HCT116 (cell line): ENCODE data around the gene CHD1. TPM values are rescaled to one million over a fixed set of nuclear protein-coding genes. Genes with fewer than 3 reads are reported as not detected.

ENCODE experiments used
- ATAC-seq: fragments of 200-7000 bp; cut with Tn5 transposase; 2 replicates; pipeline ENCODE4 v1.9.1; 2020; ENCODE audit warnings: mild to moderate bottlenecking, moderate library complexity
- BruUV-seq: library from RNA; stranded (reverse); fragments of 400-500 nt; replicated peaks from 2 replicates; lab custom pipeline; 2021; lab: Mats Ljungman, UMichigan
- CTCF ChIA-PET: fragments of 300-600 bp; sonication (Branson Sonifier 250); formaldehyde crosslinking; loops from one replicate; lab custom pipeline; 2021; ENCODE audit warnings: antibody characterized with exemption; lab: Charles Lee
- POLR2A ChIA-PET: fragments of 300-600, 350-600 bp; sonication (Branson Sonifier 250); formaldehyde crosslinking; loops from one replicate; lab custom pipeline; 2021; ENCODE audit warnings: antibody characterized with exemption; lab: Charles Lee
- RAD21 ChIA-PET, 2 experiments: fragments of 300-600 bp; sonication (Branson Sonifier 250); formaldehyde crosslinking; loops; one replicate each; lab custom pipeline; 2023; ENCODE audit warnings: low total read pairs in 2 of 2; ENCODE audit not compliant: uncharacterized antibody in 2 of 2, unreplicated experiment in 2 of 2, low non-redundant PET in 1 of 2; lab: Charles Lee
- DNase-seq: peaks from one replicate; pipeline ENCODE4 v3.0.0-alpha.2; 2010; ENCODE audit warnings: low read depth, low spot score
- H2AFZ ChIP-seq: fragments of 200-600 bp; shearing (Covaris generic), sonication (generic); 2 replicates; pipeline ENCODE4 v1.6.1; 2017; ENCODE audit warnings: low read depth, mixed run types, mixed read lengths, antibody characterized with exemption, low read length; ENCODE audit not compliant: poor library complexity, severe bottlenecking
- H3K27ac ChIP-seq: 2 replicates; pipeline ENCODE4 v1.5.1; 2012; ENCODE audit warnings: low read depth, low read length
- H3K27me3 ChIP-seq: fragments of 200-600 bp; sonication (generic); 2 replicates; pipeline ENCODE4 v1.6.1; 2016; ENCODE audit warnings: mixed run types, low read length, mixed read lengths; ENCODE audit not compliant: insufficient read depth
- H3K36me3 ChIP-seq, 2 experiments: fragments of 200-500 bp in 1 of 2; fragments of 200-600 bp in 1 of 2; sonication (Bioruptor generic) in 1 of 2; sonication (generic) in 1 of 2; 2 replicates each; pipeline versions ENCODE4 v1.5.1 to v1.6.1; 2014 to 2016; ENCODE audit warnings: low read length in 2 of 2, inconsistent platforms in 1 of 2, mixed read lengths in 1 of 2, mixed run types in 1 of 2; ENCODE audit not compliant: insufficient read depth in 2 of 2, control insufficient read depth in 1 of 2
- H3K4me1 ChIP-seq, 2 experiments: fragments of 200-600 bp in 1 of 2; sonication (generic) in 1 of 2; 2 replicates each; pipeline versions ENCODE4 v1.5.1 to v1.6.1; 2012 to 2017; ENCODE audit warnings: low read length in 2 of 2, inconsistent platforms in 1 of 2, mild to moderate bottlenecking in 1 of 2, mixed read lengths in 1 of 2, mixed run types in 1 of 2, moderate library complexity in 1 of 2; ENCODE audit not compliant: insufficient read depth in 2 of 2, control insufficient read depth in 1 of 2
- H3K4me2 ChIP-seq: fragments of 200-600 bp; sonication (generic); 2 replicates; pipeline ENCODE4 v1.6.1; 2017; ENCODE audit warnings: mixed run types, low read length, mixed read lengths
- H3K4me3 ChIP-seq, 2 experiments: fragments of 200-600 bp in 1 of 2; sonication (generic) in 1 of 2; replicated peaks in 1 of 2; 2 replicates each; pipeline ENCODE4 v1.5.1; 2011 to 2016; ENCODE audit warnings: low read length in 2 of 2, control low read depth in 1 of 2, low read depth in 1 of 2, mild to moderate bottlenecking in 1 of 2, mixed read lengths in 1 of 2, mixed run types in 1 of 2
- H3K79me2 ChIP-seq: fragments of 200-600 bp; sonication (generic); 2 replicates; pipeline ENCODE4 v1.6.1; 2017; ENCODE audit warnings: mild to moderate bottlenecking, mixed run types, low read length, moderate library complexity, mixed read lengths; ENCODE audit not compliant: insufficient read depth
- H3K9ac ChIP-seq: fragments of 200-600 bp; sonication (generic); 2 replicates; pipeline ENCODE4 v1.6.1; 2016; ENCODE audit warnings: low read length, mixed read lengths
- H3K9me2 ChIP-seq: fragments of 200-600 bp; sonication (generic), shearing (Covaris generic); 2 replicates; pipeline ENCODE4 v1.6.1; 2017; ENCODE audit warnings: mixed run types, mild to moderate bottlenecking, moderate library complexity; ENCODE audit not compliant: insufficient read depth
- H3K9me3 ChIP-seq, 2 experiments: fragments of 200-500 bp in 1 of 2; fragments of 200-600 bp in 1 of 2; sonication (Bioruptor generic) in 1 of 2; sonication (generic) in 1 of 2; 2 replicates each; pipeline ENCODE4 v1.6.1; 2014 to 2017; ENCODE audit warnings: low read length in 2 of 2, mixed read lengths in 2 of 2, inconsistent platforms in 1 of 2, low read depth in 1 of 2, mild to moderate bottlenecking in 1 of 2, mixed run types in 1 of 2, moderate library complexity in 1 of 2; ENCODE audit not compliant: control insufficient read depth in 1 of 2, insufficient read depth in 1 of 2
- H4K20me1 ChIP-seq: fragments of 200-600 bp; sonication (generic), shearing (Covaris generic); 2 replicates; pipeline ENCODE4 v1.6.1; 2017; ENCODE audit warnings: mixed run types, mild to moderate bottlenecking, moderate library complexity; ENCODE audit not compliant: insufficient read depth
- CEBPB ChIP-seq: IDR thresholded peaks from 2 replicates; pipeline ENCODE4 v1.6.1; 2012; ENCODE audit warnings: low read depth
- EGR1 ChIP-seq: IDR thresholded peaks from 2 replicates; pipeline ENCODE4 v1.6.1; 2012; ENCODE audit warnings: low read depth
- EZH2 ChIP-seq: fragments of 200-600 bp; sonication (generic); IDR thresholded peaks from 2 replicates; pipeline ENCODE4 v1.6.1; 2017; ENCODE audit warnings: antibody characterized with exemption, mixed run types
- EZH2phosphoT487 ChIP-seq: fragments of 200-600 bp; IDR thresholded peaks from 2 replicates; pipeline ENCODE4 v1.6.1; 2018; ENCODE audit warnings: antibody characterized with exemption, borderline replicate concordance
- FOSL1 ChIP-seq: IDR thresholded peaks from 2 replicates; pipeline ENCODE4 v1.6.1; 2012; ENCODE audit warnings: low read depth
- SRF ChIP-seq: IDR thresholded peaks from 2 replicates; pipeline ENCODE4 v1.6.1; 2012; ENCODE audit warnings: low read depth
- intact Hi-C: fragments of 100-400 bp; cut with micrococcal nuclease; formaldehyde crosslinking; loops from 2 replicates; pipeline ENCODE4 v1.10.0; 2022
- total RNA-seq: library from RNA; stranded (reverse); gene quantifications from one replicate; pipeline ENCODE4 v1.2.1, GENCODE V29; 2021; ENCODE audit not compliant: unreplicated experiment
- TF ChIP-seq, protein P1 (sequence below): IDR thresholded peaks from 2 replicates; pipeline ENCODE4 v1.6.1; 2011; ENCODE audit warnings: mild to moderate bottlenecking, low read length, moderate library complexity; ENCODE audit not compliant: insufficient replicate concordance; ENCODE audit errors: extremely low read depth
- TF ChIP-seq, protein P2 (sequence below), 3 experiments: fragments of 200-600 bp in 1 of 3; sonication (generic) in 1 of 3; IDR thresholded peaks in 2 of 3; conservative IDR thresholded peaks in 1 of 3; 2 replicates each; pipeline ENCODE4 v1.5.1; 2012 to 2017; ENCODE audit warnings: low read depth in 2 of 3, low read length in 2 of 3, antibody characterized with exemption in 1 of 3, borderline replicate concordance in 1 of 3, control low read depth in 1 of 3, mild to moderate bottlenecking in 1 of 3, mixed read lengths in 1 of 3, mixed run types in 1 of 3, moderate library complexity in 1 of 3; ENCODE audit not compliant: insufficient read depth in 1 of 3
- TF ChIP-seq, protein P3 (sequence below): IDR thresholded peaks from 2 replicates; pipeline ENCODE4 v1.6.1; 2012; ENCODE audit warnings: low read depth
- TF ChIP-seq, protein P4 (sequence below): IDR thresholded peaks from 2 replicates; pipeline ENCODE4 v1.6.1; 2012

CHD1 gene
- total RNA-seq, 1 experiment from 2014 or later: 43.9 TPM

DNA sequence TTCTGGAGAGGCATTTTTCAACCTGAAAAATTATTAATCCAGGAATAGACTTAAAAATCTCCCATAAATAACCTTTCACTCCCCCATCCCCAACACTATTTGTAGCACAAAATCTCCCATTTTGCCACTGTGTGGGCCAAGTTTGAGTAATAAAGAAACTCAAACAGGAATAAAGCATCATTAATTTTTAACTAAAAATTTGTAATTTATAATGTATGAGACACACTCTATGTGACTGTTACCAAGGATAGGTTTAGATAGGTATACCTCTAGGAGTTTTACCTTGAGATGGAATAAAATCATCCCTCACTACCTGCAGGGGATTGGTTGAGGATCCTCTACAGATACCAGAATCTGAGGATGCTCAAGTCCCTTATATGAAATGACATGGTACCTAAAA, 30.1 kb downstream of the CHD1 start:
- Histone ChIP-seq H3K4me3 (no peak overlapping the region), H3K4me2 (no peak overlapping the region), H3K79me2 (peaks cover 46% of the 10 kb centered on the region), H3K4me1 (no peaks in the 10 kb centered on the region), H3K36me3 (peaks cover 61 to 73% of the 10 kb centered on the region in 2 experiments), H3K9me3 (no peaks in the 10 kb centered on the region), H3K27ac (no peak overlapping the region), H3K27me3 (no peaks in the 10 kb centered on the region)
- CTCF ChIA-PET: no interaction called here
- RAD21 ChIA-PET: no interaction called here
- DNase-seq: no peak
- intact Hi-C loops: no loop called here
- TF ChIP-seq EZH2phosphoT487 (no peak), SRF (no peak), CEBPB (no peak), EZH2 (no peak), EGR1 (no peak), FOSL1 (no peak)
- TF ChIP-seq, protein P1, sequence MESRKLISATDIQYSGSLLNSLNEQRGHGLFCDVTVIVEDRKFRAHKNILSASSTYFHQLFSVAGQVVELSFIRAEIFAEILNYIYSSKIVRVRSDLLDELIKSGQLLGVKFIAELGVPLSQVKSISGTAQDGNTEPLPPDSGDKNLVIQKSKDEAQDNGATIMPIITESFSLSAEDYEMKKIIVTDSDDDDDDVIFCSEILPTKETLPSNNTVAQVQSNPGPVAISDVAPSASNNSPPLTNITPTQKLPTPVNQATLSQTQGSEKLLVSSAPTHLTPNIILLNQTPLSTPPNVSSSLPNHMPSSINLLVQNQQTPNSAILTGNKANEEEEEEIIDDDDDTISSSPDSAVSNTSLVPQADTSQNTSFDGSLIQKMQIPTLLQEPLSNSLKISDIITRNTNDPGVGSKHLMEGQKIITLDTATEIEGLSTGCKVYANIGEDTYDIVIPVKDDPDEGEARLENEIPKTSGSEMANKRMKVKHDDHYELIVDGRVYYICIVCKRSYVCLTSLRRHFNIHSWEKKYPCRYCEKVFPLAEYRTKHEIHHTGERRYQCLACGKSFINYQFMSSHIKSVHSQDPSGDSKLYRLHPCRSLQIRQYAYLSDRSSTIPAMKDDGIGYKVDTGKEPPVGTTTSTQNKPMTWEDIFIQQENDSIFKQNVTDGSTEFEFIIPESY: no peak
- TF ChIP-seq, protein P2, sequence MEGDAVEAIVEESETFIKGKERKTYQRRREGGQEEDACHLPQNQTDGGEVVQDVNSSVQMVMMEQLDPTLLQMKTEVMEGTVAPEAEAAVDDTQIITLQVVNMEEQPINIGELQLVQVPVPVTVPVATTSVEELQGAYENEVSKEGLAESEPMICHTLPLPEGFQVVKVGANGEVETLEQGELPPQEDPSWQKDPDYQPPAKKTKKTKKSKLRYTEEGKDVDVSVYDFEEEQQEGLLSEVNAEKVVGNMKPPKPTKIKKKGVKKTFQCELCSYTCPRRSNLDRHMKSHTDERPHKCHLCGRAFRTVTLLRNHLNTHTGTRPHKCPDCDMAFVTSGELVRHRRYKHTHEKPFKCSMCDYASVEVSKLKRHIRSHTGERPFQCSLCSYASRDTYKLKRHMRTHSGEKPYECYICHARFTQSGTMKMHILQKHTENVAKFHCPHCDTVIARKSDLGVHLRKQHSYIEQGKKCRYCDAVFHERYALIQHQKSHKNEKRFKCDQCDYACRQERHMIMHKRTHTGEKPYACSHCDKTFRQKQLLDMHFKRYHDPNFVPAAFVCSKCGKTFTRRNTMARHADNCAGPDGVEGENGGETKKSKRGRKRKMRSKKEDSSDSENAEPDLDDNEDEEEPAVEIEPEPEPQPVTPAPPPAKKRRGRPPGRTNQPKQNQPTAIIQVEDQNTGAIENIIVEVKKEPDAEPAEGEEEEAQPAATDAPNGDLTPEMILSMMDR (IDR thresholded peaks at IDR 0.05 in 2 of 3, conservative IDR thresholded peaks at IDR 0.05 in 1 of 3; ENCODE audit: borderline replicate concordance in 1 of 3, insufficient read depth in 1 of 3, low read depth in 2 of 3, low read length in 2 of 3): no peak
- TF ChIP-seq, protein P3, sequence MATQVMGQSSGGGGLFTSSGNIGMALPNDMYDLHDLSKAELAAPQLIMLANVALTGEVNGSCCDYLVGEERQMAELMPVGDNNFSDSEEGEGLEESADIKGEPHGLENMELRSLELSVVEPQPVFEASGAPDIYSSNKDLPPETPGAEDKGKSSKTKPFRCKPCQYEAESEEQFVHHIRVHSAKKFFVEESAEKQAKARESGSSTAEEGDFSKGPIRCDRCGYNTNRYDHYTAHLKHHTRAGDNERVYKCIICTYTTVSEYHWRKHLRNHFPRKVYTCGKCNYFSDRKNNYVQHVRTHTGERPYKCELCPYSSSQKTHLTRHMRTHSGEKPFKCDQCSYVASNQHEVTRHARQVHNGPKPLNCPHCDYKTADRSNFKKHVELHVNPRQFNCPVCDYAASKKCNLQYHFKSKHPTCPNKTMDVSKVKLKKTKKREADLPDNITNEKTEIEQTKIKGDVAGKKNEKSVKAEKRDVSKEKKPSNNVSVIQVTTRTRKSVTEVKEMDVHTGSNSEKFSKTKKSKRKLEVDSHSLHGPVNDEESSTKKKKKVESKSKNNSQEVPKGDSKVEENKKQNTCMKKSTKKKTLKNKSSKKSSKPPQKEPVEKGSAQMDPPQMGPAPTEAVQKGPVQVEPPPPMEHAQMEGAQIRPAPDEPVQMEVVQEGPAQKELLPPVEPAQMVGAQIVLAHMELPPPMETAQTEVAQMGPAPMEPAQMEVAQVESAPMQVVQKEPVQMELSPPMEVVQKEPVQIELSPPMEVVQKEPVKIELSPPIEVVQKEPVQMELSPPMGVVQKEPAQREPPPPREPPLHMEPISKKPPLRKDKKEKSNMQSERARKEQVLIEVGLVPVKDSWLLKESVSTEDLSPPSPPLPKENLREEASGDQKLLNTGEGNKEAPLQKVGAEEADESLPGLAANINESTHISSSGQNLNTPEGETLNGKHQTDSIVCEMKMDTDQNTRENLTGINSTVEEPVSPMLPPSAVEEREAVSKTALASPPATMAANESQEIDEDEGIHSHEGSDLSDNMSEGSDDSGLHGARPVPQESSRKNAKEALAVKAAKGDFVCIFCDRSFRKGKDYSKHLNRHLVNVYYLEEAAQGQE: no peak
- TF ChIP-seq, protein P4, sequence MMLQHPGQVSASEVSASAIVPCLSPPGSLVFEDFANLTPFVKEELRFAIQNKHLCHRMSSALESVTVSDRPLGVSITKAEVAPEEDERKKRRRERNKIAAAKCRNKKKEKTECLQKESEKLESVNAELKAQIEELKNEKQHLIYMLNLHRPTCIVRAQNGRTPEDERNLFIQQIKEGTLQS: no peak
- TF ChIP-seq, all 23 proteins: peak for 0
- Histone ChIP-seq H3K9ac (no peak overlapping the region), H3K9me2 (no peaks in the 10 kb centered on the region), H2AFZ (no peak overlapping the region), H4K20me1 (peaks cover 13% of the 10 kb centered on the region; the same call in 1 of the 2 replicates)
- POLR2A ChIA-PET: no interaction called here
- no peak for ATAC-seq
- BruUV-seq: no TSS peak
